Right cardiac atrium (tissue), 5 donors: ENCODE measurements around the gene ROBO1. TPM values are rescaled to one million over a fixed set of nuclear protein-coding genes. Genes with fewer than 3 reads are reported as not detected.

ENCODE experiments used
- ATAC-seq, 2 donors: fragments of 200-7000 bp; cut with Tn5 transposase; one replicate each; pipeline versions ENCODE4 v1.8.0 to v1.9.1; 2020; ENCODE audit warnings: moderate library complexity in 2 of 2, mild to moderate bottlenecking in 1 of 2
- DNase-seq, 3 donors: peaks; one replicate each; pipeline ENCODE4 v3.0.0-alpha.2; 2020
- H3K27ac ChIP-seq: one replicate; pipeline ENCODE4 v1.5.1; 2013; ENCODE audit warnings: mild to moderate bottlenecking, low read length, control low read depth, moderate library complexity
- H3K27me3 ChIP-seq: one replicate; pipeline ENCODE4 v1.6.1; 2013; ENCODE audit not compliant: control insufficient read depth, insufficient read depth
- H3K4me1 ChIP-seq: one replicate; pipeline ENCODE4 v1.6.1; 2013; ENCODE audit warnings: low read length; ENCODE audit not compliant: control insufficient read depth, insufficient read depth
- H3K4me3 ChIP-seq: one replicate; pipeline ENCODE4 v1.5.1; 2013; ENCODE audit warnings: low read length, control low read depth
- H3K9me3 ChIP-seq: one replicate; pipeline ENCODE4 v1.6.1; 2013; ENCODE audit warnings: low read length; ENCODE audit not compliant: control insufficient read depth
- WGBS: extraction: QIAGEN DNeasy Blood & Tissue Kit; methylation state at CpG from one replicate; pipeline ENCODE4 v1.1.7; 2013; 5-methylcytosine and 5-hydroxymethylcytosine counted together
- intact Hi-C, 4 donors: fragments of 100-400 bp; cut with DNase I; formaldehyde crosslinking; loops; one replicate each; pipeline versions ENCODE4 v1.11.0 to v1.14.0; 2022 to 2023
- polyA plus RNA-seq: library from polyadenylated mRNA; stranded (reverse); fragments of 200-250 nt; gene quantifications from one replicate; pipeline ENCODE4 v1.2.3, GENCODE V29; 2013
- total RNA-seq, 4 donors: library from RNA; stranded (reverse); fragmentation: NEBNext Ultra II Directional; extraction: Animal tissue kit (Norgen Biotek cat#: 25700); gene quantifications; one replicate each; pipeline ENCODE4 v1.2.1, GENCODE V29; 2021
- donor health status: healthy with polysubstance abuse.
- donor health status: DM: no; HTN: yes; CAD: no.
- donor health status: DM: no; HTN: no; CAD: no.
- donor health status: DM: no; HTN: yes; CAD: no; lungs with severe emphysema.
- donor health status: DM: yes; HTN: yes; CAD: no.

ROBO1 gene
- total and polyA plus RNA-seq, 5 donors: 5.5 to 16.2 (median 13.5) TPM

GRCh38 chr3:78908236-78908635, 859.6 kb downstream of the ROBO1 start:
- Histone ChIP-seq H3K27me3 (no peaks in the 10 kb centered on the region), H3K4me3 (no peak overlapping the region), H3K27ac (no peak overlapping the region), H3K9me3 (no peaks in the 10 kb centered on the region), H3K4me1 (no peaks in the 10 kb centered on the region)
- intact Hi-C loops: no loop called here
- 89% methylated on average over 3 of the region's 3 CpGs for WGBS
- no peak for DNase-seq
- ATAC-seq: no peak

GRCh38 chr3:78907367-78907766, 860.4 kb downstream of the ROBO1 start:
- WGBS: 86% methylated on average over 2 of the region's 2 CpGs
- intact Hi-C loops: no loop called here
- Histone ChIP-seq H3K9me3 (no peaks in the 10 kb centered on the region), H3K4me3 (no peak overlapping the region), H3K4me1 (no peaks in the 10 kb centered on the region), H3K27me3 (no peaks in the 10 kb centered on the region), H3K27ac (no peak overlapping the region)
- DNase-seq (no peak), ATAC-seq (no peak)

GRCh38 chr3:78906930-78907329, 860.9 kb downstream of the ROBO1 start:
- no peaks in the 10 kb centered on the region for H3K9me3 ChIP-seq
- H3K27me3 ChIP-seq: no peaks in the 10 kb centered on the region
- DNase-seq (no peak), ATAC-seq (no peak)
- WGBS: 99% methylated on average over 1 of the region's 1 CpG
- no peak overlapping the region for H3K4me3 ChIP-seq
- intact Hi-C loops: no loop called here
- no peak overlapping the region for H3K27ac ChIP-seq
- no peaks in the 10 kb centered on the region for H3K4me1 ChIP-seq

- intact Hi-C loops: no loop called here
- H3K27ac ChIP-seq: no peak overlapping the region
- no peaks in the 10 kb centered on the region for H3K4me1 ChIP-seq
- no peak for ATAC-seq
- H3K27me3 ChIP-seq: no peaks in the 10 kb centered on the region
- H3K4me3 ChIP-seq: no peak overlapping the region
- DNase-seq: no peak
- no peaks in the 10 kb centered on the region for H3K9me3 ChIP-seq
These were observed 861.6 kb downstream of the ROBO1 start for GRCh38 chr3:78906245-78906644.

- intact Hi-C loops: no loop called here
- DNase-seq (no peak), ATAC-seq (no peak)
- H3K9me3 ChIP-seq: no peaks in the 10 kb centered on the region
- no peak overlapping the region for H3K27ac ChIP-seq
- no peaks in the 10 kb centered on the region for H3K4me1 ChIP-seq
- H3K4me3 ChIP-seq: no peak overlapping the region
- no peaks in the 10 kb centered on the region for H3K27me3 ChIP-seq
- 91% methylated on average over 3 of the region's 3 CpGs for WGBS
These were observed 862.1 kb downstream of the ROBO1 start for GRCh38 chr3:78905700-78906099.

- 97% methylated on average over 1 of the region's 1 CpG for WGBS
- ATAC-seq: no peak
- intact Hi-C loops: no loop called here
- Histone ChIP-seq H3K9me3 (no peaks in the 10 kb centered on the region), H3K4me3 (no peak overlapping the region), H3K27ac (no peak overlapping the region), H3K4me1 (no peaks in the 10 kb centered on the region), H3K27me3 (no peaks in the 10 kb centered on the region)
- DNase-seq: no peak
These were observed 866.3 kb downstream of the ROBO1 start for GRCh38 chr3:78901544-78901943.

- intact Hi-C loops: no loop called here
- ATAC-seq: no peak
- no peaks in the 10 kb centered on the region for H3K9me3 ChIP-seq
- no peaks in the 10 kb centered on the region for H3K4me1 ChIP-seq
- WGBS: 89% methylated on average over 3 of the region's 3 CpGs
- no peak overlapping the region for H3K4me3 ChIP-seq
- H3K27ac ChIP-seq: no peak overlapping the region
- H3K27me3 ChIP-seq: no peaks in the 10 kb centered on the region
- DNase-seq: no peak
These were observed 866.9 kb downstream of the ROBO1 start for GRCh38 chr3:78900880-78901279.

- DNase-seq (no peak), ATAC-seq (no peak)
- no peaks in the 10 kb centered on the region for H3K27me3 ChIP-seq
- H3K27ac ChIP-seq: no peak overlapping the region
- 93% methylated on average over 1 of the region's 1 CpG for WGBS
- no peak overlapping the region for H3K4me3 ChIP-seq
- intact Hi-C loops: no loop called here
- no peaks in the 10 kb centered on the region for H3K4me1 ChIP-seq
- no peaks in the 10 kb centered on the region for H3K9me3 ChIP-seq
These were observed 867.4 kb downstream of the ROBO1 start for GRCh38 chr3:78900426-78900825.

GRCh38 chr3:78895528-78895927, 872.3 kb downstream of the ROBO1 start:
- Histone ChIP-seq H3K27me3 (no peaks in the 10 kb centered on the region), H3K27ac (no peak overlapping the region), H3K4me3 (no peak overlapping the region), H3K4me1 (no peaks in the 10 kb centered on the region), H3K9me3 (no peaks in the 10 kb centered on the region)
- ATAC-seq (no peak), DNase-seq (no peak)
- intact Hi-C loops: no loop called here

GRCh38 chr3:78894787-78895186, 873.0 kb downstream of the ROBO1 start:
- H3K27me3 ChIP-seq: no peaks in the 10 kb centered on the region
- H3K27ac ChIP-seq: no peak overlapping the region
- no peaks in the 10 kb centered on the region for H3K9me3 ChIP-seq
- DNase-seq (no peak), ATAC-seq (no peak)
- no peak overlapping the region for H3K4me3 ChIP-seq
- H3K4me1 ChIP-seq: no peaks in the 10 kb centered on the region
- intact Hi-C loops: no loop called here
- 74% methylated on average over 2 of the region's 2 CpGs for WGBS

- 94% methylated on average over 4 of the region's 4 CpGs for WGBS
These were observed 874.6 kb downstream of the ROBO1 start for GRCh38 chr3:78893161-78893560.

GRCh38 chr3:78889348-78889747, 878.5 kb downstream of the ROBO1 start:
- no peak for DNase-seq
- H3K9me3 ChIP-seq: no peaks in the 10 kb centered on the region
- H3K4me3 ChIP-seq: no peak overlapping the region
- ATAC-seq: no peak
- H3K4me1 ChIP-seq: no peaks in the 10 kb centered on the region
- no peaks in the 10 kb centered on the region for H3K27me3 ChIP-seq
- 73% methylated on average over 4 of the region's 4 CpGs for WGBS
- intact Hi-C loops: no loop called here
- no peak overlapping the region for H3K27ac ChIP-seq

More at GRCh38 chr3:78893161-78893560, 874.6 kb downstream of the ROBO1 start:
- ATAC-seq: no peak
- H3K9me3 ChIP-seq: no peaks in the 10 kb centered on the region
- H3K27me3 ChIP-seq: no peaks in the 10 kb centered on the region
- H3K4me1 ChIP-seq: no peaks in the 10 kb centered on the region
- no peak for DNase-seq
- intact Hi-C loops: no loop called here
- no peak overlapping the region for H3K4me3 ChIP-seq
- no peak overlapping the region for H3K27ac ChIP-seq
